ENCODE data around the gene SORL1.

DNA sequence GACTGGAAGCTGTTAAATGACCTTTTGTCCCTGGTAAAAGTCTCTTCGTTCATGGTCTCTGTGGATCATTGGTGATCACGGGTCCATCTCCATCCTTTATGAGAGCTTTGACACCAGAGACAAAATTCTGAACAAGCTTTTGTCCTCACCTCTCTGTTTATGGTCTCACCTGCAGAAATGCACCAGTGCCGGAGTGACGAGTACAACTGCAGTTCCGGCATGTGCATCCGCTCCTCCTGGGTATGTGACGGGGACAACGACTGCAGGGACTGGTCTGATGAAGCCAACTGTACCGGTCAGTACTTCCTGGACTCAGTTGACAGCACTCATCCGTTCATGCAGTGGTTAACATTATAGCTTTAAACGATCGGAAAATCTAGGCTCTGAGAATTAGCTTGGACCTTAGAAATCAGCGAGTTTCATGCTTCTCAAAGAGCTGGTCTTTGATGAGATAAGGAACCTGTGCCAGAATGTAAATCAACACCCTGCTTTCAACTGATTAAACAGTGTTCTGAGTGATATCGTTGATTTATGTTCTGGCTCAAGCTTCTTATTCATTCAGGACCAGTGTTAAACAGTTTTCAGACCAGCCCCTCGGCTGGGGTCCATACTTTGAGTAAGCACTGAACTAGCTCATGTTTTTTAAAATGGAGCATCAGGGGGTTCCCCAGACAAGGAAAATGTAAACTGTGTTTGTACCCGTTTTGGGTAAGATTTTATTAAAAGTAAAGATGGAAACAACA, 125.2 kb downstream of the SORL1 start:
- TF ChIP-seq GATA3 (IDR thresholded peaks at IDR 0.05; ENCODE audit: low read depth, low read length) (no peak), GATA2 (IDR thresholded peaks at IDR 0.05; ENCODE audit: low read depth, low read length) (no peak)
